PC-3 (cell line): ENCODE measurements around the gene CELA3A.
"Not testable (repeated sequence)": the region's sequence is repeated elsewhere in the genome, so short reads cannot be mapped to it uniquely, and the experiment has no call there.

Experiments
- EZH2 ChIP-seq: fragments of 300-600 bp; sonication (generic); IDR thresholded peaks from one replicate; pipeline ENCODE4 v1.6.1; 2017; ENCODE audit warnings: antibody characterized with exemption, mild to moderate bottlenecking, low read length; ENCODE audit not compliant: unreplicated experiment
- EZH2phosphoT487 ChIP-seq: fragments of 300-600 bp; sonication (generic); IDR thresholded peaks from 2 replicates; pipeline ENCODE4 v1.6.1; 2018; ENCODE audit warnings: mild to moderate bottlenecking, antibody characterized with exemption, low read length, borderline replicate concordance
- TF ChIP-seq, protein P1 (sequence below): fragments of 300-600 bp; sonication (generic); conservative IDR thresholded peaks from 2 replicates; pipeline ENCODE4 v1.5.1; 2017; ENCODE audit warnings: antibody characterized with exemption, low read depth, mild to moderate bottlenecking, low read length

DNA sequence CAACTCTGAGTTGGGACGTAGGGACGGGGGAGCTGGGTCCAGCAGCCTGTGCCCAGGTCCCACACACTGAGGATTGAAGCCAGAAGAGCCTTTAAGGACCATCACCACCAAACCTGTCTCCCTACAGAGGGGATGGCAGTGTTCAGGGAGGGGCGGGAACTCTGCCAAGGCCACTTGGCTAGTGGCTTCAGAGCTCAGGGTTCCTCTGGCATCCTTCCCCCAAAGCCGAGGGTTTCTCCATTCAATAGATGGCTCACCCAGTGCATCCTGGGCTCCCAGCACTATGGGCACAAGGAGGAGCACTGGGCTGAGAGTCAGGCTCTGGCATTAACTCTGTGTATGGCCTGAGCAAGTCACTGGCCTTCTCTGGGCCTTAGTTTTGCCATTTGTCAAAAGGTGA is 20.2 kb upstream of the CELA3A start:
- TF ChIP-seq, protein P1, sequence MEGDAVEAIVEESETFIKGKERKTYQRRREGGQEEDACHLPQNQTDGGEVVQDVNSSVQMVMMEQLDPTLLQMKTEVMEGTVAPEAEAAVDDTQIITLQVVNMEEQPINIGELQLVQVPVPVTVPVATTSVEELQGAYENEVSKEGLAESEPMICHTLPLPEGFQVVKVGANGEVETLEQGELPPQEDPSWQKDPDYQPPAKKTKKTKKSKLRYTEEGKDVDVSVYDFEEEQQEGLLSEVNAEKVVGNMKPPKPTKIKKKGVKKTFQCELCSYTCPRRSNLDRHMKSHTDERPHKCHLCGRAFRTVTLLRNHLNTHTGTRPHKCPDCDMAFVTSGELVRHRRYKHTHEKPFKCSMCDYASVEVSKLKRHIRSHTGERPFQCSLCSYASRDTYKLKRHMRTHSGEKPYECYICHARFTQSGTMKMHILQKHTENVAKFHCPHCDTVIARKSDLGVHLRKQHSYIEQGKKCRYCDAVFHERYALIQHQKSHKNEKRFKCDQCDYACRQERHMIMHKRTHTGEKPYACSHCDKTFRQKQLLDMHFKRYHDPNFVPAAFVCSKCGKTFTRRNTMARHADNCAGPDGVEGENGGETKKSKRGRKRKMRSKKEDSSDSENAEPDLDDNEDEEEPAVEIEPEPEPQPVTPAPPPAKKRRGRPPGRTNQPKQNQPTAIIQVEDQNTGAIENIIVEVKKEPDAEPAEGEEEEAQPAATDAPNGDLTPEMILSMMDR, result not testable (repeated sequence)
- not testable (repeated sequence) for TF ChIP-seq EZH2, EZH2phosphoT487
